ENCODE measurements around the gene MARCHF3. TPM values are rescaled to one million over a fixed set of nuclear protein-coding genes. Genes with fewer than 3 reads are reported as not detected.

The MARCHF3 gene
- total and polyA plus RNA-seq, 2 of the 13 experiments (the other 11 are each of a cell fraction or from before 2014, with no cell fraction given) = 4.8 to 11.9 TPM

DNA sequence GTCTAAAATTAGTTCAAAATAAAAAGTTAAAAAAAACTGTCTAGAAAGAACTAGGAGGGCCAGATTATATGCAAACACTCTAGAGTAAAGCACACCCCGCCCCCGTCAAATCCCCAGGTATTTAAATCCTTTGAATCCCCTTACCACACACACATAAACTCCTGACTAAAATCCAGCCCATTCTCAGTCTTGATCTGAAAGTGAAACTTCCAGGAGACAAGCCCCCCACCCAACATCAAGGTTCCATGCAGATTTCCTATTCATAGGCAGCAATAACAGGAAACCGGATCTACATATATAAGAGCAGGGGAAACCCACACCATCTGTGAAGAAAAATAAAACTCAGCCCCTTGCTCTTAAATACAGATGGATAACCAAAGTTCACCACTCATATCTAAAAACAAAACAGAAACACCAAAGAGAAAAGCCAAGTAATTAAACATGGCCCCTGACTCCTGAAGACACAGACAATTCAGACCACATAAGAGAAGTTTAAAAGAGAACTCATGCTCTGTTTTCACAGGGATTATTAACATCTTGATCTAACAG is 42.3 kb downstream of the MARCHF3 start:
- BruUV-seq (replicated peaks) = no TSS peak
- DNase-seq (ENCODE audit: low spot score) (no peak), ATAC-seq (no peak), FAIRE-seq (no peak)
- Histone ChIP-seq H3K4me3 (replicated peaks in 1 of 3; ENCODE audit: insufficient read depth in 1 of 3, low read depth in 2 of 3, low read length in 3 of 3) (no peak overlapping the region), H3K9ac (ENCODE audit: insufficient read depth, low read depth, low read length) (no peak overlapping the region), H2AFZ (ENCODE audit: low read length) (no peak overlapping the region), H3K4me1 (ENCODE audit: insufficient read depth, low read length) (peaks cover 7% of the 10 kb centered on the region; the same call in 1 of the 2 replicates), H3K27ac (ENCODE audit: extremely low read length, insufficient read depth, low read length) (no peak overlapping the region), H3K79me2 (ENCODE audit: insufficient read depth, low read length) (no peaks in the 10 kb centered on the region), H3K9me3 (ENCODE audit: low read length) (no peaks in the 10 kb centered on the region), H3K4me2 (ENCODE audit: low read depth, low read length) (no peak overlapping the region), H3K27me3 (ENCODE audit: control insufficient read depth in 1 of 2, insufficient read depth in 2 of 2, low read length in 2 of 2) (no peaks in the 10 kb centered on the region), H4K20me1 (ENCODE audit: insufficient read depth, low read length) (no peaks in the 10 kb centered on the region), H3K36me3 (replicated peaks in 1 of 2; ENCODE audit: control insufficient read depth in 1 of 2, insufficient read depth in 2 of 2, low read length in 2 of 2) (no peaks in the 10 kb centered on the region)
- intact Hi-C loops (cut with micrococcal nuclease; ENCODE audit: unreplicated experiment) (no loop called here), in situ Hi-C loops (cut with HindIII; ENCODE audit: extremely low pct_ligation_motif_present, low pct_unique_long_range_greater_than_20kb) (no loop called here)
- WGBS (ENCODE audit: low lambda C conversion rate) = 89% methylated on average over 3 of the region's 3 CpGs
- ChIA-PET POLR2A (no interaction called here), CTCF (ENCODE audit: low intra/inter-chr PET ratio, low total read pairs) (no interaction called here)
- TF ChIP-seq MED8 (CRISPR knock-in tag; IDR thresholded peaks at IDR 0.05; ENCODE audit: insufficient replicate concordance) (no peak), ZNF407 (CRISPR knock-in tag; IDR thresholded peaks at IDR 0.05; ENCODE audit: not compliant biosample characterization) (no peak), MXI1 (IDR thresholded peaks at IDR 0.05; ENCODE audit: borderline replicate concordance, low read depth, low read length) (no peak), TIGD3 (CRISPR knock-in tag; IDR thresholded peaks at IDR 0.05; ENCODE audit: borderline replicate concordance) (no peak), PCBP2 (optimal IDR thresholded peaks at IDR 0.05; ENCODE audit: low read depth, low read length, poor library complexity, severe bottlenecking) (no peak), MED13 (CRISPR knock-in tag; IDR thresholded peaks at IDR 0.05) (no peak), MBD4 (IDR thresholded peaks at IDR 0.05; ENCODE audit: borderline replicate concordance, low read length) (no peak), NFRKB (IDR thresholded peaks at IDR 0.05) (no peak), TBX2 (CRISPR knock-in tag; IDR thresholded peaks at IDR 0.05; ENCODE audit: borderline replicate concordance) (no peak), GABPA (IDR thresholded peaks at IDR 0.05; ENCODE audit: low read depth, low read length) (no peak), GABPA (CRISPR knock-in tag; IDR thresholded peaks at IDR 0.05; ENCODE audit: low read depth) (no peak), MEIS1 (CRISPR knock-in tag; IDR thresholded peaks at IDR 0.05; ENCODE audit: borderline replicate concordance) (no peak), PHF8 (CRISPR knock-in tag; IDR thresholded peaks at IDR 0.05) (no peak)
- TF ChIP-seq, protein P1, sequence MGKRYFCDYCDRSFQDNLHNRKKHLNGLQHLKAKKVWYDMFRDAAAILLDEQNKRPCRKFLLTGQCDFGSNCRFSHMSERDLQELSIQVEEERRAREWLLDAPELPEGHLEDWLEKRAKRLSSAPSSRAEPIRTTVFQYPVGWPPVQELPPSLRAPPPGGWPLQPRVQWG (CRISPR knock-in tag; IDR thresholded peaks at IDR 0.05; ENCODE audit: borderline replicate concordance, low read depth) = no peak
